NCI-H82 (cell line): ENCODE measurements around the gene CFAP92.
A peak's percentile ranks its signal among the peaks of the same experiment; 100 is the strongest.

Source experiments
- DNase-seq: peaks from one replicate; lab custom pipeline; 2025; lab: John Stamatoyannopoulos, UW

The CFAP92 gene

DNA sequence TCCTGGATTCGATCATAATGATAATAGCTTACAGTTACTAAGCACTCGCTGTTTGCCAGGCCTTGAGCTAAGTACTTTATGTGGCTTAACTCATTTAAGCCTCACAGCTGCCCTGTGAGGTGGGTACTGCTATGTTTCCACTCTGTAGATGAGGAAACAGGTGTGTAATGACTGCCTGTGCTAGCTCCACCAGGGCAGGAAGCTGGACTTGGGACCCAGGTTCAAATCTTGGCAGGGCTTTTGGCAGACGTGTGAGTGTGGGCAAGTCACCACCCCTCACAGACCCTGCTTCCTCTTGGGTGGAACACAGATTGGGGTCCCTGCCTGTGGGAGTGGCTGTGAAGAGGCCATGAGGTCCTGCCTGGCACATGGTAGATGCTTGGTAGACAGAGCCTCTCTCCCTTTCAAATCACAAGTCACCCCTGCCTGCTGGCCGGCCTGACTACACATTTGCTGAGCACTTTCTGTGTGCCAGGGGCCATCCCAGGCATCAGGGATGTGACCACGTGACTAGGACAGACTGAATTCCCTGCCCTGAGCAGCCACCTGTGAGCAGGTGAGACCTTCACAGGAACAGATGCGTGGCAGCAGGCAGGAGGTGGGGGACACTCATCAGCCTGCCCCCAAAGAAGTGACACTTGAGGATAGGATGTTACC is 10.9 kb upstream of the CFAP92 start:
- DNase-seq, result peak; percentile 22

DNA sequence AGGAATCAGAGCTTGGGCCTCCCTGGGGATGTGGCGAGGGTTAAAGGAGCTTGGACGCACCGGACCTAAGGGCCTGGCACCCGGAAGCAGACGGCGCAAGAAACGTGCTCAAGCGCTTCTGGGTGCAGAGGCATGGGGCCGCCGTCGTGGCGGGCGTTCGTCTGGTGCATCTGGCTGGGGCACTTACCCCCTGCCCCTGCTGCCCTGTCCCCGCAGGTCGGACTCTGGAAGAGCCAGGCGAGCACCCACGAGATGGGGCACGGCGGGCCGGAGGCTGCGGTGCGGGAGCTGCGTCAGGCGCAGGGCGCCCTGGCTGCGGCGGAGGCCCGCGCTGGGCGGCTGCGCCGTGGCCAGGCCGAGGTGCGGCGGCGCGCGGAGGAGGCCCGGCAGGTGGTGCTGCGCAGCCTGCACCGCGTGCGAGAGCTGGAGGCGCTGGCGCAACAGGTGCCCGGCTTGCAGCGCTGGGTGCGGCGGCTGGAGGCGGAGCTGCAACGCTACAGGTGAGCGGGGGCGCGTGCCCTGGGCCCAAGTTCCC is 9.8 kb upstream of the CFAP92 start:
- DNase-seq, result peak; percentile 77

DNA sequence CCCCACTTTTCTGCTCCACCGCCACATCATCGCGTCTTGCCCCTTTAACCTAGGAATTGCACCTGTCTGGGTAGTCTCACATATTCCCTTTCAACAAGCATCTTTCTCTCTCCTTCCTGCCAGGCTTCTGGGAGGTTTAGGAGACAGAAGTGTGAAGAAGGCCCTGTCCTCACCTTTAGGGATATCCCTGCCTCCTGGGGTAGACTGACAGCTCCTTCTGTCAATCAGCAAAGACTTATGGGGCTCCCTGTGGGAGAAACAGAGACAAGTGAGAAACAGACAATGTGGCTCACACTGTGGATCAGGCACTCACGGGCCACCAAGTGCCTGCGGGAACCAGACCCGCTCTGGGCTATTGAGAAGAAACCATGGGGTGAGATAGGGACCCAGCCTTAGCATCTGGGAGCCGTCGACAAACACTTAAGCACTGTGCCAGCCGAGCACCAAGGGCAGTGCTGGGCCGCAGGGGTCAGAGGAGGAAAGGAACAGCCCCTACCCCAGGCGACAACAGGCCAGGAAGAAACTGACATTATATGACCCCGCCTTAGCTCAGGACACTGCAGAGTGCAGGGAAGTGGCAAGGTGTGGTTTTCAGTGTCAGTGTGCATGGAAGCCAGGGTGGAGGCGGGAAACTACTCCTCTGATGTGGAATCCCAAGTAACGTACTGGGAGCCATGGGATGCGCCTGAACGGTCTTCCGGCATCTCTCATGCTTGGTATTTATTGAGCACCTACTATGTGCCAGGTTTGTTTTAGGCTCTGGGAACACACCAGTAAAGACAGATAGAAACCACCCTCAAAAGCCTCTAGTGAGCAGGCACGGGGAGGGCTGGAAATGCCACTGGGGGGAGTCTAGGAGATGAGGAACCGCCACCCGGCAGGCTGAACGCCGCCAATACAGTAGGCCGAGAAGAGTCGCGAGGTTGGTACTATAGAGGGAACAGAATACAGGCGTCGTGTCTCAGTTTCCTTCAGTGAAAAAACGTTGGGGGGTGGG is 9.0 kb upstream of the CFAP92 start:
- DNase-seq, result no peak

DNA sequence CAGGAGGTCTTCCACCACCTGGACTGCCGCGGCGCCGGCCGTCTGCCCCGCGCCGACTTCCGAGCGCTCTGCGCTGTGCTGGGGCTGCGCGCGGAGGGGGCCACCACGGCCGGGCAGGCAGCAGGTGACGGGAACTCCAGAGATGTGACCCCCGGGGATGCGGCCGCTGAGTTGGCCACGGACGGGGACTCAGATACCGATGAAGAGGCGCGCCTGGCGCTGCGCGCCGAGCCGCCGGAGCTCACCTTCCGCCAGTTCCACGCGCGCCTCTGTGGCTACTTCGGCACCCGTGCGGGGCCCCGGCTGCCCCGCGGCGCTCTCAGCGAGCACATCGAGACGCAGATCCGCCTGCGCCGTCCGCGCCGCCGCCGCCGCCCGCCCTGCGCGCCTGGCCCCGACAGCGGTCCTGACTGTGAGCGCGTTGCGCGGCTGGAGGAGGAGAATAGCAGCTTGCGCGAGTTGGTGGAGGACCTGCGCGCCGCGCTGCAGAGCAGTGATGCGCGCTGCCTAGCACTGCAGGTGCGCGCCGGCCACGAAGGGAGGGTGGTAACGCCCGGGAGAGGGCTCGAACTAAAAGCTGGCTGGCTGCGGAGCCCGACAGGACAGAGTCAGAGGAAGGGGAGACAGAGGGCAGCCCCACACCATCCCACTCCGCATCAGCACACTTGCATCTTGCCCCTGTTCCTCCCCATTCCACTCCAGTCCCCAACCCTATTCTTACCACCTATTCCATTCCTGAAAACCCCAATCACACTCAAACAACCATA is 8.1 kb upstream of the CFAP92 start:
- DNase-seq, result no peak

DNA sequence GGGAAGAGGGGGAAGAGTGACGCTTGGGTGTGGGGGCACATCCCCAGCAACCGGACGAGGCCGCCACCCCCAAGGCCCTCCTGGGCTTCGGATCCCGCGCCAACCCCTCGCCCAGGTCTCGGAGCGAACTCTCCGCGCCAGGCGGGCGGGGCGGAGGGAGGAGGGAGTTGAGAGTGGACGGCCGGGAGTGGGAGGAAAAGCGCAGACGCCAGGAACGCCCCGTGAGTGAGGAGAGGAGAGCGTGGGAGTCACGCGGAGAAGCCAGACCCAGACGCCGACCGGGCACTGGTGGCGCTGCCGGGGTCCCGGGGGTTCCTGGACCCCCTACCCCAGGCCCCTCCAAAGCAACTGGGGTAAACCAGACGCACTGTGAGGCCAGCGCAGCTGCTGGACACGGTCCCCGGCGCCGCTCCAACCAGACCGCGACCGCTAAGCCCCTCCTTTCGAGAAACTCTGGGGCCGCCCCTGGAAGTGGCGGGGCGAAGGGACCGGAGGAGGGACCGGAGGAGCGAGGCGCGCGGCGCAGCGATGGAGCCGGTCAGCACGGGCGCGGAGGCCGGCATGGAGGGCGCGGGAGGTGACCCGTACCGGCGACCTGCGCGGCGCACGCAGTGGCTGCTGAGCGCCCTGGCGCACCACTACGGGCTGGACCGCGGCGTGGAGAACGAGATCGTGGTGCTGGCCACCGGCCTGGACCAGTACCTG is 7.4 kb upstream of the CFAP92 start, which contains the start of gene EFCC1:
Gene EFCC1 (plus strand): TSS at position 204 of the 705 bp plus-strand sequence. CDS start 325 bp downstream, at position 529.
- DNase-seq, result no peak

DNA sequence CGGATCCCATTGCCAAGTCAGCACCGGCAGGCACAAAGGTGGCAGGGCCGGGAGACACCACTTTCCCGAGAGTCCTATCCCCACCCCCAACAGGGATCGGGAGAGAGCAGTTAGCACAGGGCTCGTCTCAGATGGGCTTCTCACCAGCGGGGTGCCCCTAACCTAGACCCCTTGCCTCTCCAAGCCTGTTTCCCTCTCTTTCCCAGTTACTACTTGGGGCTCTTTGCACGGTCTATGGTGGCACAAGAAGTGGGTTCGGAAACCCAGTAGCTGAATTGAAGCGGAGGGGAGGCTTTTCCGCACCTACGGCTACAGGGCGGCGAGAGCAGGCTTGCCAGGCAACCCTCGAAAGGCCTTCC is 6.8 kb upstream of the CFAP92 start:
- peak; percentile 22 for DNase-seq

DNA sequence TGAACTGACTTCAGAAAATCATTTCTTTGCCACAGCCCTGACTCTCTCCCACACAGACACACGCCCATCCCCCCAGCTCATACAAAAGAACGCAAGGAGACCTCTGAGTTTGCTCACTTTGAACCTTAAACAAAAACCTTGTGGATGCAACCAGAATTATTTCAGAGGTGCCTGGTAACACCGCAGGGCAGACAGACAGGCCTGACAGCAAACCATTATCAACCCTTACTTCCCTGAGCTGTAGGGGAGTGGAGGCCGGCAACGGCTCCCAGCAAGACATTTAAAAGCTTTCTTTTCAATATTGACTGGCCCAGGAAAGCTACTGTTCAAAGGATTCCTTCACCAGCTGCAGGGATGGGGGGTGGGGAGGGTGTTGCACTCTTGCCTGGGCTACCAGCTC is 5.2 kb upstream of the CFAP92 start:
- no peak for DNase-seq

DNA sequence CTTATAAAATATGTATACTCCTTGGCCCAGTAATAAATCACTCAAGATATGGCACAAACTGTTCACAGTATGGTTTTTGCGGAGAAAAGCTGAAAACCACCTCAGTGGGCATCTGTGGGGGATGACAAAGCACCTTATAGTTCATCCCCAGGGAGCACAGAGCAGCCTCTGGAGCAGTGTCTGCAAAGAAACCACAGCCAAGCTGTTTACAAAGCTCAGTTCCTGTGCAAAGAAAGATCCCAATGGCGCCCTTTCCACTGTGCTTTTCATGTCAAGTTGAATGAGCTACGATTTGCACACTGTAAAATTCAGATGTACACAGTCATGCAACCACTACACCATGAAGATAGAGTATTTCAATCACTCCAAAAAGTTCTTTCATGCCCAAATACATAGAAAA is 4.7 kb upstream of the CFAP92 start:
- no peak for DNase-seq

DNA sequence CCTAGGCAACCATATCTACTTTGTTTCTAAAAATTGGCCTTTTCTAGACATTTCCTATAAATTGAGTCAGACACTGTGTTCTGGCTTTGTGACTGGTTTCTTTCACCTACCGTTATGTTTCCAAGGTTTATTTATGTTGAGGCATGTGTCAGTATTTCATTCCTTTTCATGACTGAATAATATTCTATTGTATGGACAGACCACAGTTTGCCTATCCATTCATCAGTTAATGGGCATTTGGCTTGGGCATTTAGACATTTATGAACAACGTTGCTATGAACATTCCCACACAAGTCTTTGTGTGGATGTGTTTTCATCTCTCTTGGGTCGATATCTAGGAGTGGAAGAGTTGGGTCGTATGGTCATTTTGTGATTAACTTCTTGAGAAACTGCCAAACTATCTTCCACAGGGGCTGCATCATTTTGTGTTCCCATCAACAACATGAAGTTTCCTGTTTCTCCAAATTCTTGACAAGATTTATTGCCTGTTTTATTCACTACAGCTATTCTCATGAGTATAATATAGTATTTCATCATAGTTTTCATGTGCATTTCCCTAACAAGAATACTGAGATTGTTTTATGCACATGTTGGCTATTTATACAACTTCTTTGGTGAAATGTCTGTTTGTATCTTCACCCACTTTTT is 3.7 kb upstream of the CFAP92 start:
- no peak for DNase-seq

DNA sequence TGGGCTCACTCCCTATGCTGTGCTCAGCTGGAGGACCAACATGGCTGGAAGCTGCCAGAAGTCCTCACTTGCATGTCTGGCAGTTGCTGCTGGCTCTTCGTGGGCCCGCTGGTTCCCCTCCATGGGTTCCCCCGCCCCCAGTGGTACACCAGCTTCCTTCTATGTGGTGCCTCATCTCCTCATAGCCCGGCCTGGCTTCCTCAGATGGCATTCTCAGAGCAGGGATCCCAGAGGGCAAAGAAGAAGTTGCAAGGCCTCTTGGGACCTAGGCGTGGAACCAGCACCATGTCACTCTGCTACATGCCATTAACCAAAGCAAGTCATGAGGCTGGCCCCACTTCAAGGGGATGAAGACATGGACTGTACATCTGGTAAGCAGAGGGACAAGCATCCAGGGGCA is 2.9 kb upstream of the CFAP92 start:
- DNase-seq, result no peak

DNA sequence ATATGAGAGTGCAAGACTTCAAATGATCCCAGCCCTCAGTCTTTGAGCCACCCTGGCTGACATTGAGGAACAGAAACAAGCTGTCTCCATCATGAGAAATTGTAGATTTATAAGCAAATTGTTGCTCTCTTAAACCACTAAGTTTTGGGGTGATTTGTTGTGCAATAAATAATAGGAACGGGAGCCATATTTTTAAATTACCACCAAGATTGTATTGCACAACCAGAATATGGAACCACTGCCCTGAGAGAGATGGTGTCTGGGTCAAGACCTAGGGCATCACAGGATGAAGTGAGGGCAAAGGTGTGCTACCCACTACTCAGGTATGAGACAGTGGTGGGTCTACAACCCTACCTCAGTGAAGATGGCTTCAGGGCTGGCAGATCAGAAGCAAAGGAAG is 2.3 kb upstream of the CFAP92 start:
- no peak for DNase-seq

DNA sequence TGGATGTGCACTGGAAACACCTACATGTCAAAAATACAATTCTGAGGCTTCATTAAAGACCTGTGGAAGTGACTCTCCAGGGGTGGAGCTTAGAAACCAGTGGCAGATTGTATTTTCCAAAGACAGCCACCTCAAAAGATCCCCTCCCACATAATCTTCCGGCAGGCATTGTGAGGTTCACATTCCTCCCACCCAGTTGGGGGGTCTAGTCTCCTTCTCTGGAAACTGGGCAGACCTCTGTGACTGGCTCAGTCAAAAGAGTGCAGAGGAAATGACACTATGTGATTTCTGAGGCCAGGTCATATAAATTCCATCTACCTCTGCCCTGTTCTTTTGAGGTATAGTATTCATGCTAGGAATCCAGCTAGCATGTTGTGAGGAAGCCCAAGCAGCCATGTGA is 1.9 kb upstream of the CFAP92 start:
- no peak for DNase-seq

DNA sequence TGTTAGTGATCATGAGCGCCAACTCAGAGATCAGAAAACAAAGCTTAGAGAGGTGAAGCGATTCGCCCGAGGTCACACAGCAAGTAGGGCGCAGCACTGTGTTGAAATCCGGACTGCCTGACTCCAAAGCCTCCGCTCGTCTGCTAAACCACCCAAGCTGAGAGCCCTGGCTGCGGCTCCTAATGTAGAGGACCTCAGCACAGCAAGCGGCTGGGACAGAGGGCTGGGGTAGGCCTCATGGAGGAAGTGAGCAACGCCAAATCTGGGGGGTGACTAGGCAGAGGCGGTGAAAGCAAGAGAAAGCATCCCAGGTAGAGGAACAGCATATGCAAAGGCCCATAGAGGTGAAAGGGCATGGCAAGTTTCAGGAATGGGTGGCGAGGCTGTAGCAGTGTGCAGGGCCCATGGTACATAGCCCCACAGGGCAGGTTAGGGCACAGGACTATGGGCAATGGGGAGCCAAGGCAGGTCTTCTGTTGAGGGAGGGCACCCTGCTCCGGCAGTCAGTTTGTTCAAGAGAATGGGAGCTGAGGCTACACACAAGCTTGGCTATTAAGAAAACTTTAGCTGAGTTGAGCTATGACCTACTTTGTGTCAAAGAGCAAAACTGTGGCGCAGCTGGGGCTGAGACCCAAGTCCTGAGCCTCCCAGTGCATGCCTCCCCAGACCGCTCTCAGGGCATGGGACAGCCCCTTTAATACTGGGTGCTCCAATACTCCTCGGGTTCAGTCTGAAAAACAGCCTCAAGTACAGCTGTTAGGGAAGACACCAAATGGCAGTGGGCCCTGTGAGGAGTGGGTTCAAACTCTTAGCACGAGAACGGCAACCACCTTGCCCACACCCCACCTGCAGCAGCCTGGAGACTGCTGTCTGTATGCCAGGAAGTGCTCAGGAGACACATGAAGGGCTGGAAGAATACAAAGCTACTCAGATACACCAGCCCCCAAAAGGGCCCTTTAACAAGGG is 988 bp upstream of the CFAP92 start:
- no peak for DNase-seq

DNA sequence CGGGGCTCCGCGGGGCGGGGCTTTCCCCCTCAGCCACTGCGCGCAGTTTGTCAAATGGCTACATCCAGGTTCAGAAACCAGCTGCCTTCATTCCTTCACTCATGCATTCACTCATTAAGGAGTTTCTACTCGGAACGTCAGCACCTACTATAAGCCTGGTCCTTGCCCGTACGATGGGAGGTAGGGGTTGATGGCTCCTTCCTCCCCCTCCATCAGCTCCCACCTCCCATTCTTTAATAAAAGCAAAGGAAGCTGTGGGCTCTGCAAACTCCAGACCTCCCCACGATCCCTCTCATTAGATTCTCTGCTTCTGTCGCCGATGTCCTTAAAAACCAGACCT is 267 bp upstream of the CFAP92 start:
- DNase-seq, result no peak

DNA sequence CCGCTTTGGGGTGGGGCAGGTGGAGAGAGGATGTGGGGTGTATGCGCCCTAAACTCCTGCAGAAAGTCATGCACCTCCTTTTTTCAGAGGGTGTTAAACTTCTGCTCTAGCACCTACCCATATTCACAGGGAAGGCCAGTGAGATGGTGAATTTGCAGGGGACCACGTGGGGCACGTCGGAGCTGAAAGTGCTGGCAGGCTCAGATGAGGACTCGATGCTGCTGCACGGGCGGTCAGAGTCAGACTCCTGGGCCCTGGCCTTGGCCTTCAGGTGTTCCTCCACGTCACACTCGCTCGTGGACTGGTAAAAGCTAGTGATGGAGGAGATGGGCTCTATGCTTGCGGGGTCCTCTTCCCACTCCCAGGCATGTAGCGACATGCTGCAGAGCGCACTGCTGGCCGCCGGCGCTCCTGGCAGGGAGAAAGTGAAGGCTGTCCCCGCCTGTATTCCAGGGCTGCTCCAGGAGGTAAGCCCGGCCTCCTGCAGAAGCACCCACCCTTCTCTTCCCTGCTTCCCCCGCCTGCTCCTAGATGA is 883 bp downstream of the CFAP92 start:
- no peak for DNase-seq

DNA sequence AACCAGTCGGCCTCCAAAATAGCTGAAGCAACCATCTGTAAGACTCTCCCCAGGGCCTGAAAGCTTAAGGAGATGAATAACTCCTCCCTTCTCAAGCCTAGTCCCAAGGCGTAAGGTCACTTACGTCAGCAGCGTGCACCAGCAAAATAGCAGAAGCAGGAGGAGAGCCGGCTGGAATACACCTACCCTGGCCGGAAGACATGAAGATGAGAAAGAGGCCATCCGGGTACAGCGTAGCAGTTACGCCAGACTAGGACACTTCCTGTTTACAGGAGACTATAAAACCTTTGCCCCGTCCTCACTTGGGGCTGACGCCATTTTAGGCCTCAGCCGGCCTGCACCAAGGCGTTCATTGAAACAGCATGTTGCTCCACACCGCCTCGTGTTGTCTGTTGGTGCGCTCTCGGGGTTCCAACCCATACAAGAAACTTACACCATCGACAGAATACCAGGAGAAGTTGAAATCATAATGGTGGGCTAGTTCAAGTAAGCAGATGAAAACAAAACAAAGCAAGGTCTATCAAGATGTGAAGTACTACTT is 2.5 kb downstream of the CFAP92 start:
- no peak for DNase-seq

DNA sequence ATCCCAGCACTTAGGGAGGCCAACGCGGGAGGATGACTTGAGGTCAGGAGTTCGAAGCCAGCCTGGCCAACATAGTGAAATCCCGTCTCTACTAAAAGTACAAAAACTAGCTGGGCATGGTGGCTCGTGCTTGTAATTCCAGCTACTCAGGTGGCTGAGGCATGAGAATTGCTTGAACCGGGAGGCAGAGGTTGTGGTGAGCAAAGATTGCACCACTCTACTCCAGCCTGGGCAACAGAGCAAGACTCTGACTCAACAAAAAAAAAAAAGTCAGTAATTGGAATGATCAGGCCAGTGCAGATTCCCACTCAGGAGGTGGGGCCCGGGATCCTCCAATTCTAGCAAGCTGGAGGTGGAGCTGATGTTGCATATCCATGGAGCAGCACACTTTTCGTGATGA is 5.6 kb downstream of the CFAP92 start:
- no peak for DNase-seq

DNA sequence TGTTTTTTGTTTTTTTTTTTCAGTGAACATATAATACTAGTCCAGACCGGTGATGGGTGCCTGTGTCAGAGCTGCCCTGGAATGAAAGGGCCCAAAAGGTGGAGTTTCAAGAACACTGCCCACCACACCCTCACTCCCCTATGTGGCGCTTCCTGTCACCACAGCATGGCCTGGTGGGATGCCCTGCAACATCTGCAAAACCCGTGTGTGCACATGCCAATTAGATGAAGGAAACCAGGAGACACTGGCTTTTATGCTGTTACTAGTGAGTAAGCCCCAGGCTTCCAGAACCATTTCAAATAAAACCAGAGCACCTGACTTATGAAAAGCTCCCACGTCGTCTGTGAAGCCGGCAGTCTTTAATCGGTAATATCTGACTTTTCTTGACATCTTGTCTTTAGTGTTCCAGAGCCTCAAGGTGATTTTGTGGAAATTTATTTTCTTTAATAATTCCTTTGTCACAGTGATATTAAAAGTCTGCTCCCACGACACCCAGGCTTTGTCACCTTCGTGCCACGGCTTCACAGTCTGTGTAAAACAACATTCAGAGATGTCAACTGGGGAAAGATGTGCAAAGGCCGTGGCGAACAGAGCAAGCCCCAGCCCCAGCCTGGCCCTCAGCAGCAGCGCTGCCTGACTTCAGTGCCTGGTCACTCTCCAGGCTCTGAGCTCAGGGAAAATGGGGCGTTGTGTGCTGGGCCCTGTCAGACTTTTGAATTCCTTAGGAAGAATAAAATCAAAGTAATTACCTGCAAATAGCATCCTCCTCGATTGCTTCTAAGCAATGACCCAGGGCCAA is 6.4 kb downstream of the CFAP92 start:
- no peak for DNase-seq

DNA sequence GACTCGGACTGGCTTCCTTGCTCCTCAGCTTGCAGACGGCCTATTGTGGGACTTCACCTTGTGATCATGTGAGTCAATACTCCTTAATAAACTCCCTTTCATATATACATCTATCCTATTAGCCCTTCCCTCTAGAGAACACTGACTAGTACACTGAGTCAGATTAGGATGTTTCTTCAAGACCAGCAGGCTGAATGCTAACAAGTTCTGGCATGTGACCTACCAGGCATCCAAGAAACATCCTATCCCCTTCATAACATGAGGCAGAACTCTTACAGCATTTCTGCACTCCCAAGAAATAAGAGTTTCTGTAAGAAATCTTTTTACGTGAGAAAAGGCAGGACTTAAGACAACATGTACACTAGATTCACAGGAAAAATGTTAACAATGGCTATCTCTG is 9.3 kb downstream of the CFAP92 start:
- no peak for DNase-seq
